ENCODE results near the gene PLA2G2D.

DNA sequence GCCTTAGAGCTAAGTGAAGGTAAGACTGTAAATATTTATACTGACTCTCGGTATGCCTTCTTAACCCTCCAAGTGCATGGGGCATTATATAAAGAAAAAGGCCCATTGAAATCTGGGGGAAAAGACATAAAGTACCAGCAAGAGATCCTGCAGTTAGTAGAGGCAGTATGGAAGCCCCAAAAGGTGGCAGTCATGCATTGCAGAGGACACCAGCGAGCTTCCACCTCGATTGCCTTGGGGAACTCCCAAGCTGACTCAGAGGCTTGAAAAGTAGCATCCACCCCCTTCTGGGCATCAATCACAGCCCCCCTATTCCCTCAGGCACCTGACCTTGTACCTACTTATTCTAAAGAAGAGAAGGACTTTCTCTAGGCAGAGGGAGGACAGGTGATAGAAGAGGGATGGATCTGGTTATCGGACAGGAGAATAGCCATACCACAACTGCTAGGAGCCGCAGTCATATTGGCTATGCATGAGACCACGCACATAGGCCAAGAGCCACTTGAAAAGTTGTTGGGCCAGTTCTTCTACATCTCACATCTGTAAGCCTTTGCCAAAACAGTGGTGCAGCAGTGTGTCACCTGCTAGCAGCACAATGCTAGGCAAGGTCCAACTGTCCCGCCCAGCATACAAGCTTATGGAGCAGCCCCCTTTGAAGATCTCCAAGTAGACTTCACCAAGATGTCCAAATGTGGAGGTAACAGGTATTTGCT, 39.2 kb upstream of the PLA2G2D start:
- TF ChIP-seq, protein P1, sequence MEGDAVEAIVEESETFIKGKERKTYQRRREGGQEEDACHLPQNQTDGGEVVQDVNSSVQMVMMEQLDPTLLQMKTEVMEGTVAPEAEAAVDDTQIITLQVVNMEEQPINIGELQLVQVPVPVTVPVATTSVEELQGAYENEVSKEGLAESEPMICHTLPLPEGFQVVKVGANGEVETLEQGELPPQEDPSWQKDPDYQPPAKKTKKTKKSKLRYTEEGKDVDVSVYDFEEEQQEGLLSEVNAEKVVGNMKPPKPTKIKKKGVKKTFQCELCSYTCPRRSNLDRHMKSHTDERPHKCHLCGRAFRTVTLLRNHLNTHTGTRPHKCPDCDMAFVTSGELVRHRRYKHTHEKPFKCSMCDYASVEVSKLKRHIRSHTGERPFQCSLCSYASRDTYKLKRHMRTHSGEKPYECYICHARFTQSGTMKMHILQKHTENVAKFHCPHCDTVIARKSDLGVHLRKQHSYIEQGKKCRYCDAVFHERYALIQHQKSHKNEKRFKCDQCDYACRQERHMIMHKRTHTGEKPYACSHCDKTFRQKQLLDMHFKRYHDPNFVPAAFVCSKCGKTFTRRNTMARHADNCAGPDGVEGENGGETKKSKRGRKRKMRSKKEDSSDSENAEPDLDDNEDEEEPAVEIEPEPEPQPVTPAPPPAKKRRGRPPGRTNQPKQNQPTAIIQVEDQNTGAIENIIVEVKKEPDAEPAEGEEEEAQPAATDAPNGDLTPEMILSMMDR (IDR thresholded peaks at IDR 0.05): no peak
- TF ChIP-seq POLR2AphosphoS5 (IDR thresholded peaks at IDR 0.05) (no peak), POLR2A (IDR thresholded peaks at IDR 0.05; ENCODE audit: low read depth) (no peak)

All from esophagus muscularis mucosa (tissue), 3 donors.